Heart right ventricle (tissue), 16 donors: ENCODE data around the gene GLYR1. TPM values are rescaled to one million over a fixed set of nuclear protein-coding genes. Genes with fewer than 3 reads are reported as not detected.

Experiments used
- ATAC-seq, 8 donors: fragments of 200-7000 bp; cut with Tn5 transposase; one replicate each; pipeline ENCODE4 v1.9.1; 2020; ENCODE audit warnings: mild to moderate bottlenecking in 8 of 8, moderate library complexity in 8 of 8, moderate number of reproducible peaks in 1 of 8
- DNase-seq, 2 donors: peaks; one replicate each; pipeline ENCODE4 v3.0.0-alpha.2; 2020
- H3K27ac ChIP-seq, 10 donors: fragments of 200-600 bp; sonication (generic) in 2 of 10; one replicate each; pipeline versions ENCODE4 v1.5.0 to v1.8.0; 2020 to 2022; ENCODE audit warnings: mild to moderate bottlenecking in 3 of 10
- H3K27me3 ChIP-seq, 7 donors: fragments of 200-600 bp; one replicate each; pipeline ENCODE4 v1.8.0; 2021 to 2022; ENCODE audit warnings: mild to moderate bottlenecking in 2 of 7
- H3K36me3 ChIP-seq, 9 donors: fragments of 200-600 bp; sonication (generic) in 1 of 9; one replicate each; pipeline versions ENCODE4 v1.5.0 to v1.8.0; 2020 to 2022; ENCODE audit warnings: mild to moderate bottlenecking in 2 of 9
- H3K4me1 ChIP-seq, 9 donors: fragments of 200-600 bp; sonication (generic) in 1 of 9; one replicate each; pipeline versions ENCODE4 v1.5.0 to v1.8.0; 2020 to 2022; ENCODE audit warnings: mild to moderate bottlenecking in 4 of 9
- H3K4me3 ChIP-seq, 10 donors: fragments of 200-600 bp; sonication (generic) in 2 of 10; one replicate each; pipeline versions ENCODE4 v1.5.0 to v1.8.0; 2020 to 2022; ENCODE audit warnings: mild to moderate bottlenecking in 7 of 10, moderate library complexity in 2 of 10
- H3K9me3 ChIP-seq, 11 donors: fragments of 200-600 bp in 10 of 11; sonication (generic) in 2 of 11; one replicate each; pipeline versions ENCODE4 v1.5.0 to v1.8.0; 2013 to 2022; ENCODE audit warnings: mild to moderate bottlenecking in 2 of 11, control low read depth in 1 of 11, moderate library complexity in 1 of 11
- CTCF ChIP-seq, 9 donors: fragments of 200-600 bp; sonication (generic) in 2 of 9; IDR thresholded peaks; one replicate each; pipeline versions ENCODE4 v1.5.0 to v1.8.0; 2021 to 2022; ENCODE audit warnings: antibody characterized with exemption in 9 of 9, mild to moderate bottlenecking in 5 of 9, moderate library complexity in 1 of 9
- WGBS, 2 donors: extraction: QIAGEN DNeasy Blood & Tissue Kit; methylation state at CpG; one replicate each; pipeline ENCODE4 v1.1.7; 2013; ENCODE audit warnings: inconsistent platforms in 1 of 2; 5-methylcytosine and 5-hydroxymethylcytosine counted together
- intact Hi-C, 10 donors: fragments of 100-400 bp; cut with DNase I; formaldehyde crosslinking; loops; one replicate each; pipeline versions ENCODE4 v1.11.1 to v1.14.2; 2022
- polyA plus RNA-seq, 2 donors: library from polyadenylated mRNA; stranded (reverse); fragments of 200-250 nt; gene quantifications; one replicate each; pipeline ENCODE4 v1.2.3, GENCODE V29; 2013
- total RNA-seq, 10 donors: library from RNA; stranded (reverse); fragmentation: NEBNext Ultra II Directional in 3 of 10; extraction: Animal tissue kit (Norgen Biotek cat#: 25700) in 3 of 10; gene quantifications; one replicate each; pipeline versions ENCODE4 v1.2.1 to v1.2.4, GENCODE V29; 2021 to 2023
- donor health status: Arrhythmogenic right ventricular cardiomyopathy.
- donor health status: ischemic (EF 13 %, LVEDD 7.1; RV severe dilation, severe dysfunction).
- donor health status: healthy with polysubstance abuse.
- donor health status: DM: no; HTN: yes; CAD: no.
- donor health status: DM: no; HTN: no; CAD: no.
- donor health status: ischemic (EF 25% LVEDD 6.9; RV normal size, moderate dysfunction).
- donor health status: ischemic (EF 25% LVEDD 5.7; RV mildly dilated, moderate dysfunction).
- donor health status: healthy.
- donor health status: DM: yes; HTN: yes; CAD: no.
- donor health status: Ischemic cardiomyopathy.
- donor health status: ischemic (EF 35%, LVEDD 5.7; RV mildly dilated, moderate dysfunction).
- donor health status: nonischemic (EF 11% LVEDD 7.7; RV severe dilation, severe dysfunction).
- donor health status: DM: yes; HTN: yes; CAD: no.
- donor health status: PGD.
- donor health status: ischemic (EF 29% LVEDD 5.4; RV normal size, mild dysfunction).
- donor health status: nonischemic (EF 23%, LVEDD 6.1; RV moderate dilation, normal function).

The GLYR1 gene
- total and polyA plus RNA-seq, 12 donors: 36.5 to 105 (median 73.3) TPM

DNA sequence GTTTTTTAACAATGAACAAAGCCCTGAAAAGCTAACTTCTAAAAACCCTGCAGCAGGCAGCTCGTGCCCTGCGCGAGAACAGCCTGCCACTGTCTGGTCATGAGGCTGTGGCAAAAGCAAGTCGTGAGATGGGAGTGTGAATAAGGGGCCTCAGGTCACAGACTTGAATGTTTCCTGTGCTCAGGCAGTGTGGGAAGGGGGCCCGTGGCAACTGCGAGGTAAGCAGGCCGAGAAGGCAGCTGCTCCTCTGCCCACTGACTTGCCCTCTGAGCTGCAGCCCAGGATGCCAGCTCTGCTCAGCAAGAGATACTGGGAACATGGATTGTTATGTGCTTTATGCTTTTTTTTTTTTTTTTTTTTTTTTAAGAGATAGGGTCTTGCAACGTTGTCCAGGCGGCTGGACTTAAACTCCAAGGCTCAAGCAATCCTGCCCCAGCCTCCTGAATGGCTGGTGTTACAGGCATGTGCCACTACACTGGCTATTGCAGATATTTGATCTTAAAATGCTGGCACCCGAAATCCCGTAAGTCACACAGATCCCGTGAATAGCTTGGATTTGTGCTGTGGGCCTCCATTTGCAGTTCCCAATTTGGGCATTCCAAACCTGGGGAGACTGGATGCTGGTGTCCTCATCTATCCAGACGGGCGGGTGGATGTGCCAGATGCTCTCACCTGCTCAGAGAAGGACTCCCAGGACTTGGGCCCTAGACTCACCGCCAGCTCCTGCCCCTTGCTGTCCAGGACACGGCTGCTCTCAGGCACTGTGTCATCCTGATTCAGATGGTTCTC, 44.2 kb upstream of the GLYR1 start:
- Histone ChIP-seq H3K27ac (no peak overlapping the region), H3K36me3 (peaks cover 0 to 38% (median 16%) of the 10 kb centered on the region in 9 donors)
- WGBS, 2 donors: 92 to 94% methylated on average over 16 of the region's 16 CpGs

GRCh38 chr16:4890686-4891085, 43.6 kb upstream of the GLYR1 start:
- 93 to 94% methylated on average over 16 of the region's 16 CpGs for WGBS, 2 donors
- peaks cover 0 to 44% (median 22%) of the 10 kb centered on the region in 9 donors for H3K36me3 ChIP-seq
- TF ChIP-seq CTCF (IDR thresholded peaks at IDR 0.05): no peak

More for the DNA sequence above, 44.2 kb upstream of the GLYR1 start:
- ATAC-seq: no peak
- Histone ChIP-seq H3K27me3 (no peaks in the 10 kb centered on the region), H3K9me3 (no peaks in the 10 kb centered on the region), H3K4me1 (peaks cover 8 to 20% (median 14%) of the 10 kb centered on the region in 9 donors), H3K4me3 (no peak overlapping the region)
- DNase-seq: no peak
- intact Hi-C loops: loop anchor here in 1 of 10 donors (5.0 kb wide), 1 partner anchor 46 kb away; the partner anchor contains the start of gene PPL
- TF ChIP-seq CTCF (IDR thresholded peaks at IDR 0.05): no peak

DNA sequence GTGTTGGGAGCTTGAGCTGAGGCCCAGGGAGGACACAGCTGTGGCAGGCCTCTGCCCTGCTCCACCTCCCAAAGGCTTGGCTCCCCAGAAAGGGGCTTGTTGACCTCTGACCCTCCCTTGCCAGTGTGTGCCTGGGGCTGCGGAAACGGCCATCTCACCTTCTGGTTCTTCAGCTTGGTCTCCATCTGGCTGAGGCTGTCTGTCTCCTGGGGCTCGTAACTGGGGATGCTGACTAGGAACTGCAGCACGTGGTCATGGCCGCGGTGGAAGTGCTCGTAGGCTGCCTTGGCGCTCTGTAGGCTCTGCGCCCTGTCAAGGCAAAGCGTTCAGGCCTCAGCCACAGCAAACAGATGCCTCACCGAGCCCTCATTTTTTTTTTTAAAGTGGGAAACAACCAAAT, 42.9 kb upstream of the GLYR1 start:
- Histone ChIP-seq H3K9me3 (no peaks in the 10 kb centered on the region), H3K27me3 (no peaks in the 10 kb centered on the region), H3K27ac (no peak overlapping the region), H3K4me3 (no peak overlapping the region), H3K4me1 (peaks cover 8 to 20% (median 14%) of the 10 kb centered on the region in 9 donors), H3K36me3 (peaks cover 0 to 51% (median 27%) of the 10 kb centered on the region in 9 donors)
- no peak for TF ChIP-seq CTCF (IDR thresholded peaks at IDR 0.05)
- DNase-seq: no peak
- no peak for ATAC-seq
- intact Hi-C loops: loop anchor here in 1 of 10 donors (5.0 kb wide), 1 partner anchor 47 kb away; the partner anchor contains the start of gene PPL
- WGBS, 2 donors: 84 to 88% methylated on average over 11 of the region's 11 CpGs

More at GRCh38 chr16:4890686-4891085, 43.6 kb upstream of the GLYR1 start:
- H3K4me1 ChIP-seq: peaks cover 8 to 20% (median 14%) of the 10 kb centered on the region in 9 donors
- no peak overlapping the region for H3K27ac ChIP-seq
- H3K27me3 ChIP-seq: no peaks in the 10 kb centered on the region
- intact Hi-C loops: loop anchor here in 1 of 10 donors (5.0 kb wide), 1 partner anchor 47 kb away; the partner anchor contains the start of gene PPL
- no peaks in the 10 kb centered on the region for H3K9me3 ChIP-seq
- ATAC-seq: no peak
- no peak overlapping the region for H3K4me3 ChIP-seq
- DNase-seq: no peak

GRCh38 chr16:4888428-4889135, 41.5 kb upstream of the GLYR1 start:
- H3K9me3 ChIP-seq: no peaks in the 10 kb centered on the region
- no peak for TF ChIP-seq CTCF (IDR thresholded peaks at IDR 0.05)
- ATAC-seq (no peak), DNase-seq (no peak)
- H3K27ac ChIP-seq: no peak overlapping the region
- peaks cover 0 to 65% (median 39%) of the 10 kb centered on the region in 9 donors for H3K36me3 ChIP-seq
- H3K4me1 ChIP-seq: peaks cover 8 to 20% (median 14%) of the 10 kb centered on the region in 9 donors
- H3K4me3 ChIP-seq: no peak overlapping the region
- intact Hi-C loops: loop anchor here in 1 of 10 donors (10.0 kb wide), 1 partner anchor 56 kb away; no protein-coding TSS in a partner anchor
- no peaks in the 10 kb centered on the region for H3K27me3 ChIP-seq
- WGBS, 2 donors: 79 to 82% methylated on average over 9 of the region's 9 CpGs
